Measurements from ENCODE around the gene NIN.
A peak's percentile ranks its signal among the peaks of the same experiment; 100 is the strongest.

The NIN gene

GRCh38 chr14:50790589-50790988 is 40.4 kb downstream of the NIN start:
- no peak for DNase-seq (ENCODE audit: low spot score)

DNA sequence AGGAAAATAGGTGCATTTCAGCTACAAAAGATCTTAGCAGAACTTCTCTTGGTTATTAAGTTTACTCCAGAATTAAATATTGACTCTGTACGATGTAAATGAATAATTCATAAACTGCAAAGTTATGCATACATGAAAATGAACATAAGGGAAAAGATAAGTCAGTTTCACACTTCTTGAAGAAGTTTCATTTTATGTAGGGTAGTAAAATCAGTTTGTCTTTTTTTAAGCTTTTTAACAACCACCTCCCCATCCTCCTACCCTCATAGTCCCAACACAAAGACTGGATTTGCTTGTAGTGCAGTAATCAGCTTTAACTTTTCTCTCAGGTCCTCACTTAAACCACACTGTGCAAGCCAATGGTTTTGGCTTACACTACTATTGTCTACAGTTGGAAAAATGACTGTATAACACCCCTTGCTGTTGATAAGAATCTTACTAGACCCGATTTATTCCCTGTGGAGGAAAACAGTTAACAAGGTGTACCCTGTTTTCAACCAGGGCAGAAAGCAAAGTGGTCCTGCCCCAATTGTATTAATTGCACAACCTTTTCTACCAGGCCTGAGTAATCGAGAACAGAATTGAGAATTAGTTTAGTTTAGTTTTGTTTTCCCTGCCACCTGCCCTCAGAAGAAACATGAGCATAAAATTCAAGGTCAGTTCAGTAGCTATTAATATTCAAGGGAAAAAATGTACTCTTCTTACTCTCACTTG is 44.1 kb downstream of the NIN start:
- no peak for DNase-seq (ENCODE audit: low spot score)

- DNase-seq (ENCODE audit: low spot score), result peak; percentile 30
These were observed 45.4 kb downstream of the NIN start for GRCh38 chr14:50785457-50786063.

GRCh38 chr14:50784683-50785456 is 46.1 kb downstream of the NIN start:
- DNase-seq (ENCODE audit: low spot score), result no peak

GRCh38 chr14:50783563-50783962 is 47.4 kb downstream of the NIN start:
- no peak for DNase-seq (ENCODE audit: low spot score)

DNA sequence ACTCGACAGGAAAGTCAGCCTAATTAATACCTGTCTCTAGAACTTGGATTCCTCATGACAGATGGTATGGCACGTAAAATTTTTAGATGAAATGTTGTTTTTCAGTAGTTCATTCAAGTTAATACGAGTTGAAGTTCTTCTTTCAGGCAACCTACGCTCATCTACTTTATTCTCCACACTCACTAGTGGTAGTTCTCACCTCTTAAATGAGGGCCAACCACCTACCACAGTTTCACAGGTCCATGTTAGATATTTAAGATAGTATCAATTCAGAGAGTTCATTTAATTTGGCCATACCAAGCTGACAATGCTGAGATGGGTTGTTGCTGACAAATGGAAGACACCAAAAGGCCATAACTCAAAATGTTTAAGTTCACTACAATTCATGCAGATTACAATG is 50.6 kb downstream of the NIN start:
- no peak for DNase-seq (ENCODE audit: low spot score)

DNA sequence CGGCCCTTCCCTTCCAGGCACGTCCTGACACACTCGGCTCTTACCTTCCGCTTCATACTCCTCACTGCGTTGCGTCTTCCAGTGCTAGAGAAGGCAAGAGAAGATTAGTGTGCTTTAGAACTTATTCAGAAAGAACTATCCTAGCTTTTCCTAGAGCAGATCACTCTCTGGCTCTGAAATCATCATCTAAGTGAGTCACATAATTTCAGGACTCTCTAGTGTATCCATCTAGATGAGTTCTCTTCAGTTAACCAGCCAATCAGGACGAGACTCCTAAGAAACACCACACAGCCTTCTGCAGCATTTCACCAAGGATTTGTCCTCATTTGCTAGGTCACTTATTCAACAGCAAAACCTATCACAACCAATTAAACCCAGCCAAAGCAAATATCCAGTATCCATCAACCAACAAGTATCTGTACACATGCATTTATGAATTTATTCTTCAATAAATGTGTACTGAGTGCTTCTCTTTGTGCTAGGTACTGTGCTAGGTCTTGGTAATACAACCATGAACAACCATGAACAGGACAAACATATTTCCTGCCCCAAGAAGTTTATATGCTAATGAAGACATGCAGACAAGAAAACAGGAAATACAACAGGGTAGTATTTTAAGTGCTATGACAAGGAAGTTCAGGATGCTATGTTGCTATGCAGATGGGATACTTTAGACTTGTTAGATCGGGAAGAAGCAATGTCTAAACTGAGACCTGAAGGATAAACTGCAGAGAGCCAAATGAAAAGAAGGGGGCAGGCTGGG is 52.1 kb downstream of the NIN start:
- no peak for DNase-seq (ENCODE audit: low spot score)

DNA sequence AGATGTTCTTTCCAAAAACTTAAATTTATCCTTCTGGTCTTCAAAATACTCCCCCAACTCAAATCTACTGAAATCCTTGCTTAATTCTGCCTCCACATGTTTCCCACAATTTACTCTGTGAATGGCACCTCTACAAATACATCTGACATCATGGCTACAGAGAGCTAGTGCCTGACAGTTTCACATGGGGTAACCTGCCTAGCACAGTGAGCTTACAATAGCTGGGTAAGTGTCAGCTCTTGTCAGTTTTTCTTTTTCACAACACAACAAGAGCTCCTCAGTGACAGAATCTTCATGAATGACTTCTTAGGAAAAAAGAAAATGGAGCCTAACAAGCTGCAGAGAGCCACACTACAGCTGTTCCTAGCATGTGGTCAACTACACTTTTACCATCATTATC is 54.4 kb downstream of the NIN start:
- no peak for DNase-seq (ENCODE audit: low spot score)

GRCh38 chr14:50775357-50775756 is 55.6 kb downstream of the NIN start:
- no peak for DNase-seq (ENCODE audit: low spot score)

- no peak for DNase-seq (ENCODE audit: low spot score)
These were observed 56.3 kb downstream of the NIN start for GRCh38 chr14:50774542-50775267.

GRCh38 chr14:50773632-50774541 is 57.1 kb downstream of the NIN start:
- DNase-seq (ENCODE audit: low spot score), result peak; percentile 86

DNA sequence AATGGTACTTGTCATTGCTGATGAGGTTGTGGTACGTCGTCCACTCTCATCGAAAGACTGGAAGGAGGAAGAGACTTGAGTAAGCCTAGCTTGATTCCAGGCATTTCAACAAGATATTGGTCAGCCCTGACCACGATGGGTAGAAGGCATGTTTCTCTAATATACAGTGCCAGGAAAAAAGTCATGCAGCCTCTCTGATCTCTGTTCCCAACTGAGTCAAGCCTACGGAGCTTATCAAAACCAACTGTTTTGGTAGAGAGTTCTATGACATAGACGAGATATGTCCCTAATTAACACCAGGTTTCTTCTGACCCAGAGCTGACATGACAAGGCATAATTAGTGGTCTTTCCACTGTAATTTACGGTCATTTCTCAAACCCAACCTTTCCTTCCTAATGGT is 58.5 kb downstream of the NIN start:
- no peak for DNase-seq (ENCODE audit: low spot score)

- DNase-seq (ENCODE audit: low spot score), result no peak
These were observed 60.4 kb downstream of the NIN start for GRCh38 chr14:50770586-50770985.

GRCh38 chr14:50769863-50770500 is 61.0 kb downstream of the NIN start:
- no peak for DNase-seq (ENCODE audit: low spot score)

GRCh38 chr14:50768680-50769079 is 62.3 kb downstream of the NIN start:
- DNase-seq (ENCODE audit: low spot score), result no peak

GRCh38 chr14:50766338-50766886 is 64.5 kb downstream of the NIN start:
- DNase-seq (ENCODE audit: low spot score), result no peak

DNA sequence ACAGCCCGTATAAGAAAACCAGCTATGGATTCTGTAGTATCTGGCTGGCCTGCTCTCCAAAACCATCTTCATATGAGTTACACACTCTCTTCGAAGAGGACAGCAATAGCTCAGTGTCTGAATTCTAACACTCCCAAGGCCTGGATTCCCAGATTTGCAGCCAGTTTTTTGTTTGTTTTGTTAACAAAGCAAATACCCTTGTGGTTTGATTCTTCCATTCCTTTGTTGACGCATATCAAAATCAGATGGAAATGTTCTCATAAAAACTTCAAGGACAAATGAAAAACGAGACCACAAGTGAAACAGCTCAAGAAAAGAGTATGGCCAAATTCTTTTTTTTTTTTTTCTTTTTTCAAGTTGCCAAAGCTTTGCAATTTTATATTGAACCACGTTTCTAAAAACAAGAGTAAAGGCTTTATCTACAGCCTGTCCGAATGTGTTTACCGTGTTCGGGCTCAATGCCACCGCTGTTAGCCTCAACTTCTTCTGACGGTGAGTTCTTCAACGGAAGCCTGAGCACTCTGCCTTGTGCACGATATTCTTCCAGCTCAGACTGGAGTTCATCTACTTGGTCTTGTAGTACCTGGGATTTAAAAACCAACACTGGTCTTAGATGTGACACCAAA is 67.5 kb downstream of the NIN start:
- DNase-seq (ENCODE audit: low spot score), result no peak

DNA sequence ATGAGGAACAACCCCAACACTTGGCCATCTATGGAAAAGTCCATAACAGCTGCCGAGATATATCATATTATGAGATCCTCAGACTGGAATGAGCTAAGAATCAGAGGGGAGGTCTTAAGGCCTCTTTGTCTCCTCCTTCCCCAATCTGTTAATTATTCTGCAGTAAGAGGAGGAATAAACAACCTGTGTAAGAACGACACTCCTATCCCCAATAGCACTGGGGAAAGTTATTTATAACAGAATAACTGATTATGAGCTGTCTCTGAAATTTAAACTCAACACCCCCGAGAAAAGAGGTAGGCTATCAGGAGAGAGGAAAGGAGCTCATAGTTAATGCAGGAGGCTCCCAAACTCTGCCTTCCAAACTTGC is 68.0 kb downstream of the NIN start:
- DNase-seq (ENCODE audit: low spot score), result no peak

All from iPS-NIHi11 (cell line).